DOHH2 (cell line): ENCODE measurements around the gene SHROOM2.

Source experiments
- CTCF ChIP-seq: fragments of 200-600 bp; sonication (generic); IDR thresholded peaks from one replicate; pipeline ENCODE4 v1.5.1; 2014; ENCODE audit warnings: antibody characterized with exemption, mild to moderate bottlenecking, low read depth, low read length; ENCODE audit not compliant: poor library complexity, severe bottlenecking
- EZH2phosphoT487 ChIP-seq: fragments of 200-600 bp; sonication (generic); IDR thresholded peaks from 2 replicates; pipeline ENCODE4 v1.6.1; 2017; ENCODE audit warnings: borderline replicate concordance, mild to moderate bottlenecking, antibody characterized with exemption, low read length, moderate library complexity, mixed read lengths

- TF ChIP-seq CTCF = no peak
- TF ChIP-seq EZH2phosphoT487 = no peak
These were observed 39.7 kb downstream of the SHROOM2 start for GRCh38 chrX:9825966-9826365.
